Iris pigment epithelial cell (primary cell): ENCODE data around the gene ZNF444.
"Not testable (repeated sequence)": the region's sequence is repeated elsewhere in the genome, so short reads cannot be mapped to it uniquely, and the experiment has no call there.

Source experiments
- DNase-seq: peaks from one replicate; pipeline ENCODE4 v3.0.0-alpha.2; 2011; ENCODE audit warnings: low read depth

Gene ZNF444

GRCh38 chr19:56176310-56176709, 35.2 kb downstream of the ZNF444 start:
- DNase-seq, result not testable (repeated sequence)

DNA sequence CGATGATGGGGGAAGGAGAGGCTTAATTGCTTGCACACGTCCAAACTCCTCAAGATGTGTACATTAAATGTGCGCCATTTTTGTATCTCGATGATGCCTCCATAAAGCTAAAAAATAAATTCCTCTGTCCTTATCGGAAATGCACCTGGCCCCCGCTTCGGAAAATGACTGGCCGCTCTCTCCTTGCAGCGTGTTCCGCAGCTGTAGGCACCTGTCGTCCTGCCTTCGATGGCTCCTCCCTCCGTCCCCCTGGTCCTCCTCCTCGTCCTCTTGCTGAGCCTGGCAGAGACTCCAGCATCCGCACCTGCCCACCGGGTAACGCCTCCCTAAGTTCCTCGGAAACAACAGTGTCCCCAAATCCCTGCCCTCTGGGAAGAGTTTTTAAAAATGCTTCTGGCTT, 35.8 kb downstream of the ZNF444 start:
- DNase-seq, result no peak

GRCh38 chr19:56177564-56178243, 36.6 kb downstream of the ZNF444 start:
- DNase-seq, result no peak

DNA sequence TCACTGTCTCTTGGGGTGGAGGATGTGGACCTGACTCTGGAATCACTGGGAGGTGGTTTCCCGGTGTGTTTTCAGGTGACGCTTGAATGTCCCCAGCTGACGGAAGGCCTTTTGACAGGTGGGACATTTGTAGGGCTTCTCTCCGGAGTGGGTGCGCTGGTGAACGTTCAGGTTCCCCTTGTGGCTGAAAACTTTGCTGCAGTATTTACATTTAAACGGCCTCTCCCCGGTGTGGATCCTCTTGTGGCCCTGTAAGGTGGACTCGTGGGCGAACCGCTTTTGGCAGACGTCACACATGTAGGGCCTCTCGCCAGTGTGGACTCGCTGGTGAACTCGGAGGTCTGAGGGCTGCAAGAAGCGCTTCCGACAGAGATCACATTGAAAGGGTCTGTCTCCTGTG, 48.7 kb downstream of the ZNF444 start:
- no peak for DNase-seq

DNA sequence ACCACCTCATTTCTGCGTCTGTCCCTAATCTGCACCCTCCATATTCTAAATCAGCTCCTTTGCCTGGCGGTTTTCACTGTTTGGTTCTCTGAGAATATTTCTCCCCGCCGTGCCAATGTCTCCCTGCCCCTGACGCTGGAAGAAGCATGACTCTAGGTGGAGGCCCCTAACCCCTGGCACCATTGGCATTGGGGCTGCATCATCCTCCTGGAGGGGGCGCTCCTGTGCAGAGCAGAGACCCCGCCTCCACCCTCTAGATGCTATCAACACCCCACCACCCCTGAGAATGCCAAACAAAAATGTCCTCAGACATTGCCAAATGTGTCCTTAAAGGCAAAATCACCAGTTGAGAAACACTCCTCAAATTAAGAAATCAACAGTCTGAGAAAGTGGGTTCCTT, 50.0 kb downstream of the ZNF444 start:
- no peak for DNase-seq

- no peak for DNase-seq
Measured at GRCh38 chr19:56191711-56192110, 50.6 kb downstream of the ZNF444 start.

- no peak for DNase-seq
Measured at GRCh38 chr19:56193981-56194640, 53.0 kb downstream of the ZNF444 start.

- DNase-seq, result not testable (repeated sequence)
Measured at GRCh38 chr19:56197646-56198045, 56.6 kb downstream of the ZNF444 start, which contains the start of gene ZSCAN5B. Gene ZSCAN5B, minus strand, starts transcription at chr19:56197783. Its CDS starts 4,731 bp downstream, at chr19:56193052.

- DNase-seq, result no peak
Measured at GRCh38 chr19:56199687-56200086, 58.6 kb downstream of the ZNF444 start.

- DNase-seq, result no peak
Measured at GRCh38 chr19:56201973-56202372, 60.9 kb downstream of the ZNF444 start, which contains the start of gene ZSCAN5C. Gene ZSCAN5C, plus strand, starts transcription at chr19:56202273. Its CDS starts 3,641 bp downstream, at chr19:56205914.

GRCh38 chr19:56207581-56207980, 66.5 kb downstream of the ZNF444 start:
- not testable (repeated sequence) for DNase-seq

GRCh38 chr19:56209091-56209490, 68.0 kb downstream of the ZNF444 start:
- no peak for DNase-seq

GRCh38 chr19:56210036-56210435, 68.9 kb downstream of the ZNF444 start:
- not testable (repeated sequence) for DNase-seq
